ENCODE measurements around the gene PRPSAP1.

Gene PRPSAP1

GRCh38 chr17:76370261-76370993 lies 16.7 kb upstream of the PRPSAP1 start:
- no peak for DNase-seq (ENCODE audit: low read depth)
- no peak overlapping the region for H3K4me3 ChIP-seq (ENCODE audit: low read depth, low read length)
- TF ChIP-seq, protein P1, sequence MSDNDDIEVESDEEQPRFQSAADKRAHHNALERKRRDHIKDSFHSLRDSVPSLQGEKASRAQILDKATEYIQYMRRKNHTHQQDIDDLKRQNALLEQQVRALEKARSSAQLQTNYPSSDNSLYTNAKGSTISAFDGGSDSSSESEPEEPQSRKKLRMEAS (IDR thresholded peaks at IDR 0.05; ENCODE audit: low read depth, low read length) = no peak
- TF ChIP-seq POLR2A (IDR thresholded peaks at IDR 0.05; ENCODE audit: extremely low read depth, insufficient read length) (no peak), MYC (IDR thresholded peaks at IDR 0.05; ENCODE audit: low read depth, low read length) (no peak)
- TF ChIP-seq, protein P2, sequence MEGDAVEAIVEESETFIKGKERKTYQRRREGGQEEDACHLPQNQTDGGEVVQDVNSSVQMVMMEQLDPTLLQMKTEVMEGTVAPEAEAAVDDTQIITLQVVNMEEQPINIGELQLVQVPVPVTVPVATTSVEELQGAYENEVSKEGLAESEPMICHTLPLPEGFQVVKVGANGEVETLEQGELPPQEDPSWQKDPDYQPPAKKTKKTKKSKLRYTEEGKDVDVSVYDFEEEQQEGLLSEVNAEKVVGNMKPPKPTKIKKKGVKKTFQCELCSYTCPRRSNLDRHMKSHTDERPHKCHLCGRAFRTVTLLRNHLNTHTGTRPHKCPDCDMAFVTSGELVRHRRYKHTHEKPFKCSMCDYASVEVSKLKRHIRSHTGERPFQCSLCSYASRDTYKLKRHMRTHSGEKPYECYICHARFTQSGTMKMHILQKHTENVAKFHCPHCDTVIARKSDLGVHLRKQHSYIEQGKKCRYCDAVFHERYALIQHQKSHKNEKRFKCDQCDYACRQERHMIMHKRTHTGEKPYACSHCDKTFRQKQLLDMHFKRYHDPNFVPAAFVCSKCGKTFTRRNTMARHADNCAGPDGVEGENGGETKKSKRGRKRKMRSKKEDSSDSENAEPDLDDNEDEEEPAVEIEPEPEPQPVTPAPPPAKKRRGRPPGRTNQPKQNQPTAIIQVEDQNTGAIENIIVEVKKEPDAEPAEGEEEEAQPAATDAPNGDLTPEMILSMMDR (IDR thresholded peaks at IDR 0.05; ENCODE audit: low read depth, low read length) = peak; percentile 13

GRCh38 chr17:76369804-76370203 lies 16.1 kb upstream of the PRPSAP1 start:
- no peak for DNase-seq (ENCODE audit: low read depth)
- TF ChIP-seq, protein P2 (IDR thresholded peaks at IDR 0.05; ENCODE audit: low read depth, low read length) = no peak
- TF ChIP-seq, protein P1 (IDR thresholded peaks at IDR 0.05; ENCODE audit: low read depth, low read length) = no peak
- TF ChIP-seq POLR2A (IDR thresholded peaks at IDR 0.05; ENCODE audit: extremely low read depth, insufficient read length) (no peak), MYC (IDR thresholded peaks at IDR 0.05; ENCODE audit: low read depth, low read length) (no peak)
- no peak overlapping the region for H3K4me3 ChIP-seq (ENCODE audit: low read depth, low read length)

DNA sequence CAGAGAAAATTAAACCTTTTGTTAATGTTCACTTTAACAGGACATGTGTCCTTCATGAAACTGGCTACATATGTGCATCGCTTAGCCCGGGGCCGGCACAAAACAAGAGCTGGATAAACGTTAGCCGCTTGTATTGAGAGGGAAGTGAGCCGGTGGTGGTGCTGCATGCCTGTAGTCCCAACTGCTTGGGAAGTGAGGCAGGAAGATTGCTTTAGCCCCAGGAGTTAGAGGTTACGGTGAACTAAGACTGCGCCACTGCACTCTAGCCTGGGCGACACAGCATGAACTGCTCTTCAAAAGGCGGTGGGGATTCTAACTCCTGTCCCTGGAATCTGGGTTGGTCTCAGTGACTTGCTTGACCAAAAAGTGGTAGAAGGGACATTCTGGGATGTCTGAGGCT lies 15.7 kb upstream of the PRPSAP1 start:
- no peak overlapping the region for H3K4me3 ChIP-seq (ENCODE audit: low read depth, low read length)
- DNase-seq (ENCODE audit: low read depth) = no peak

GRCh38 chr17:76368545-76368944 lies 14.8 kb upstream of the PRPSAP1 start:
- TF ChIP-seq MYC (IDR thresholded peaks at IDR 0.05; ENCODE audit: low read depth, low read length) (no peak), POLR2A (IDR thresholded peaks at IDR 0.05; ENCODE audit: extremely low read depth, insufficient read length) (no peak)
- TF ChIP-seq, protein P2 (IDR thresholded peaks at IDR 0.05; ENCODE audit: low read depth, low read length) = no peak
- TF ChIP-seq, protein P1 (IDR thresholded peaks at IDR 0.05; ENCODE audit: low read depth, low read length) = no peak
- no peak overlapping the region for H3K4me3 ChIP-seq (ENCODE audit: low read depth, low read length)
- DNase-seq (ENCODE audit: low read depth) = no peak

More for the DNA sequence above, 15.7 kb upstream of the PRPSAP1 start:
- TF ChIP-seq POLR2A (IDR thresholded peaks at IDR 0.05; ENCODE audit: extremely low read depth, insufficient read length) = no peak
- TF ChIP-seq, protein P2 (IDR thresholded peaks at IDR 0.05; ENCODE audit: low read depth, low read length) = no peak
- TF ChIP-seq MYC (IDR thresholded peaks at IDR 0.05; ENCODE audit: low read depth, low read length) = no peak
- TF ChIP-seq, protein P1 (IDR thresholded peaks at IDR 0.05; ENCODE audit: low read depth, low read length) = no peak

- TF ChIP-seq POLR2A (IDR thresholded peaks at IDR 0.05; ENCODE audit: extremely low read depth, insufficient read length) (no peak), MYC (IDR thresholded peaks at IDR 0.05; ENCODE audit: low read depth, low read length) (no peak)
- TF ChIP-seq, protein P2 (IDR thresholded peaks at IDR 0.05; ENCODE audit: low read depth, low read length) = no peak
- no peak overlapping the region for H3K4me3 ChIP-seq (ENCODE audit: low read depth, low read length)
- DNase-seq (ENCODE audit: low read depth) = no peak
Observed at GRCh38 chr17:76367642-76368041, 13.9 kb upstream of the PRPSAP1 start.

Measured in NB4 (cell line).